PFSK-1 (cell line): Measurements from ENCODE around the gene CEP72.

ENCODE experiments used
- POLR2AphosphoS5 ChIP-seq: IDR thresholded peaks from 2 replicates; pipeline ENCODE4 v1.6.1; 2012; ENCODE audit warnings: low read depth, mild to moderate bottlenecking, control low read depth, low read length, moderate library complexity
- SIN3A ChIP-seq: IDR thresholded peaks from 2 replicates; pipeline ENCODE4 v1.6.1; 2012; ENCODE audit warnings: mild to moderate bottlenecking, low read length, moderate library complexity, borderline replicate concordance; ENCODE audit not compliant: insufficient read depth
- TAF1 ChIP-seq: IDR thresholded peaks from 2 replicates; pipeline ENCODE4 v1.6.1; 2012; ENCODE audit warnings: low read length, control low read depth, borderline replicate concordance; ENCODE audit not compliant: insufficient read depth
- TF ChIP-seq, protein P1 (sequence below), 2 experiments: IDR thresholded peaks; 2 replicates each; pipeline versions ENCODE4 v1.6.1 to v1.8.0; 2011 to 2012; ENCODE audit warnings: low read depth in 2 of 2, low read length in 2 of 2, control low read depth in 1 of 2, inconsistent platforms in 1 of 2, mild to moderate bottlenecking in 1 of 2, moderate library complexity in 1 of 2; ENCODE audit not compliant: insufficient read depth in 1 of 2

DNA sequence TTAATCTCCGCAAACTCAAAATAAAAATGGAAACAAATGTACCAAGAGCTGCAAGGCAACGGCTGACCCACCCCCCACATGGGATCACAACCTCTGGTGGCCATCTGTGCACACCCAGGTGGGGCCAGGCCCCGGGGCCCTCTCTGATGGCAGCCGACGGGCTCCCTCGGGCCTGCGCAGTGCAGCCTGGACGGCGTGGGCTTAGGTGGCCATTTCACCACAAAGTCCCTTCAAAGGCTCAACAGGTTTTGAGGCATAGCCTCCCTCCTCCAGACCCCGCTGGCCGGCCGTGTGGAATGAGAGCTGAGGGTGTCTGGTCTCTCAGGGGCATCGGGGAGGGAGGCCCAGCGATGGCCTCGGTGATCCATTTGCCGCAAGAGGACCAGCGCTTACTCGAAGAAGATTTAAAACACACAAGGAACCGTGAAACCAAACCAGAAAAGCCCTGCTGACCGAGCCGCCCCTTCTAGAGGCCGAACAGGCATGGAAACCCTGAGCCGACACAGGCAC is 42.7 kb upstream of the CEP72 start:
- TF ChIP-seq, protein P1, sequence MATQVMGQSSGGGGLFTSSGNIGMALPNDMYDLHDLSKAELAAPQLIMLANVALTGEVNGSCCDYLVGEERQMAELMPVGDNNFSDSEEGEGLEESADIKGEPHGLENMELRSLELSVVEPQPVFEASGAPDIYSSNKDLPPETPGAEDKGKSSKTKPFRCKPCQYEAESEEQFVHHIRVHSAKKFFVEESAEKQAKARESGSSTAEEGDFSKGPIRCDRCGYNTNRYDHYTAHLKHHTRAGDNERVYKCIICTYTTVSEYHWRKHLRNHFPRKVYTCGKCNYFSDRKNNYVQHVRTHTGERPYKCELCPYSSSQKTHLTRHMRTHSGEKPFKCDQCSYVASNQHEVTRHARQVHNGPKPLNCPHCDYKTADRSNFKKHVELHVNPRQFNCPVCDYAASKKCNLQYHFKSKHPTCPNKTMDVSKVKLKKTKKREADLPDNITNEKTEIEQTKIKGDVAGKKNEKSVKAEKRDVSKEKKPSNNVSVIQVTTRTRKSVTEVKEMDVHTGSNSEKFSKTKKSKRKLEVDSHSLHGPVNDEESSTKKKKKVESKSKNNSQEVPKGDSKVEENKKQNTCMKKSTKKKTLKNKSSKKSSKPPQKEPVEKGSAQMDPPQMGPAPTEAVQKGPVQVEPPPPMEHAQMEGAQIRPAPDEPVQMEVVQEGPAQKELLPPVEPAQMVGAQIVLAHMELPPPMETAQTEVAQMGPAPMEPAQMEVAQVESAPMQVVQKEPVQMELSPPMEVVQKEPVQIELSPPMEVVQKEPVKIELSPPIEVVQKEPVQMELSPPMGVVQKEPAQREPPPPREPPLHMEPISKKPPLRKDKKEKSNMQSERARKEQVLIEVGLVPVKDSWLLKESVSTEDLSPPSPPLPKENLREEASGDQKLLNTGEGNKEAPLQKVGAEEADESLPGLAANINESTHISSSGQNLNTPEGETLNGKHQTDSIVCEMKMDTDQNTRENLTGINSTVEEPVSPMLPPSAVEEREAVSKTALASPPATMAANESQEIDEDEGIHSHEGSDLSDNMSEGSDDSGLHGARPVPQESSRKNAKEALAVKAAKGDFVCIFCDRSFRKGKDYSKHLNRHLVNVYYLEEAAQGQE (IDR thresholded peaks at IDR 0.05; ENCODE audit: insufficient read depth in 1 of 2, low read depth in 2 of 2, low read length in 2 of 2): no peak
- no peak for TF ChIP-seq TAF1
- no peak for TF ChIP-seq POLR2AphosphoS5
- no peak for TF ChIP-seq SIN3A
